Stimulated activated naive CD8-positive, alpha-beta T cell treated with anti-CD3 and anti-CD28 coated beads, Interleukin-15, amount 100 ng/mL, for 72 hours (primary cell): ENCODE results near the gene MBNL2.

Experiments used
- ATAC-seq: fragments of 150-1000 bp; cut with Tn5 transposase; 2 replicates; pipeline ENCODE4 v1.10.0; 2021; ENCODE audit warnings: mild to moderate bottlenecking, moderate library complexity
- DNase-seq, 2 donors: peaks; one replicate each; pipeline ENCODE4 v3.0.0; 2021 to 2022
- H3K27ac Mint-ChIP-seq, 2 donors: one replicate each; pipeline ENCODE4 v1.8.0; 2022; ENCODE audit warnings: mild to moderate bottlenecking in 2 of 2, mixed read lengths in 2 of 2, moderate library complexity in 2 of 2
- H3K27me3 Mint-ChIP-seq: one replicate; pipeline ENCODE4 v1.8.0; 2022; ENCODE audit warnings: mixed read lengths
- H3K4me1 Mint-ChIP-seq: one replicate; pipeline ENCODE4 v1.8.0; 2022; ENCODE audit warnings: mild to moderate bottlenecking, mixed read lengths
- H3K4me3 Mint-ChIP-seq, 2 donors: one replicate each; pipeline ENCODE4 v1.8.0; 2022; ENCODE audit warnings: mild to moderate bottlenecking in 2 of 2, mixed read lengths in 2 of 2, moderate library complexity in 1 of 2
- H3K9me3 Mint-ChIP-seq, 2 donors: one replicate each; pipeline ENCODE4 v1.8.0; 2022; ENCODE audit warnings: mixed read lengths in 2 of 2

Gene MBNL2

DNA sequence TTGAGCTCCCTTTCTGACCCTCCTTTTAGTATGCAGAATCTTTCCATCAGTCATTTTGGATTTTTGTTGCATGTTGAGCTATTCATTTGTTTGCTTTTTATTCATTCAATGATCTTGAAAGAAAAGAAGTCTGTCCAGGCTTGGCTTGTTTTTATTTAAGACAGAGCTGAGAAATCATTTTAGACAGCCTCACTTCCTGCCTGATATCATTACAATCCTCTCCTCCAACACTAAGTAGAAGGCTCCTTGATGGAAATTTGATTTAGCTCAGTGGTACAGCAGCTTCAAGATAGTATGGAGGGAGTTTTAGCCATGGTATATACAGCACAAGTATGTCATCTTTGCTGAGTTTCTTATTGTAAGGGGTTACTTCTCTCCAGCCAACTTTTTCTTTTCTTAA lies 28.4 kb downstream of the MBNL2 start:
- H3K4me3 Mint-ChIP-seq = no peak overlapping the region

DNA sequence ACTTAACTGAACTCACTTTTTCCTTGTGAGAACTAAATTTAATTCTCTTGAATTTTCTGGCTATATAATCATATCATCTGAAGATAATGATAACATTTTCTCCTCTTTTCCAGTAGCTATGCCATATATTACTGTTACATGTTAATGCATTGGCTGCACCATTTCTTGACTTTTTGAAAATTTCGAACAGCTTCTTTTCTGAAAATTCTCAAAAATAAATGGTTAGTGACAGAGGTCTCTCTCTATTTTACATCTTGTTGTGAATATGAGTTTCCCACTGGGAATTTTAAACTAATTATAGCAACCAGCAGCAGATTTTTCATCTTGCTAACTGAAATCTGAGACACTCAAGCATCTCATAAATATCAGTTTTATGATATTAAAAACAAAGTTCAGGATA lies 30.6 kb downstream of the MBNL2 start:
- H3K4me1 Mint-ChIP-seq = peaks cover 48% of the 10 kb centered on the region
- no peak overlapping the region for H3K27ac Mint-ChIP-seq
- H3K4me3 Mint-ChIP-seq = no peak overlapping the region
- no peaks in the 10 kb centered on the region for H3K27me3 Mint-ChIP-seq
- no peak for DNase-seq
- no peak for ATAC-seq
- no peaks in the 10 kb centered on the region for H3K9me3 Mint-ChIP-seq

More for the DNA sequence above, 28.4 kb downstream of the MBNL2 start:
- Mint-ChIP-seq H3K9me3 (no peaks in the 10 kb centered on the region), H3K4me1 (peaks cover 26% of the 10 kb centered on the region), H3K27ac (no peak overlapping the region), H3K27me3 (no peaks in the 10 kb centered on the region)
- ATAC-seq (no peak), DNase-seq (no peak)

DNA sequence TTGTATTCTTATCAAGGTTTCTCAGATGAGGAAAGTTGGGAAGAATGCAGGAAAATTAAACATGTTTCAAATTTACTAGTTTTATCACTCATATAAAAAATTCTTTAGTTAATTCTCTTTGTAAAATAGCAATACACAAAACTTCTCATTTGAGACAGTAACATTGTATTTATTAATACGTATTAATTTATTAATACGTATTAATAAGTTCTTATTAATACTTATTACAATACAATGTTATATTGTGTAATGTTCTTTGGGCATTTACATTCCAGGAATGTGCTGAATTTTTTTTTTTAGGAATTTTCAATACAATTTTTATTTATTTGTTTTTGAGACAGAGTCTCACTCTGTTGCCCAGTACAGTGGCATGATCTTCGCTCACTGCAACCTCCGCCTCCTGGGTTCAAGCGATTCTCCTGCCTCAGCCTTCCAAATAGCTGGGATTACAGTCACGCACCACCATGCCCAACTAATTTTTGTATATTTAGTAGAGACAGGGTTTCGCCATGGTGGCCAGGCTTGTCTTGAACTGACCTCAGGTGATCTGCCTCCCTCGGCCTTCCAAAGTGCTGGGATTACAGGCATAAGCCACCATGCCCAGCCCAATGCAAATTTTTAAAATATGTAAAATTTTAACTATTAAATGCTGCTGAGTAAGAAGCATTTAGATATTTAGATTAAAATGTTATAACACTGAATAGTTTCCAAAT lies 31.6 kb downstream of the MBNL2 start:
- no peak overlapping the region for H3K4me3 Mint-ChIP-seq
- no peaks in the 10 kb centered on the region for H3K27me3 Mint-ChIP-seq
- peaks cover 55% of the 10 kb centered on the region for H3K4me1 Mint-ChIP-seq
- no peak overlapping the region for H3K27ac Mint-ChIP-seq
- DNase-seq = no peak
- ATAC-seq = no peak
- H3K9me3 Mint-ChIP-seq = no peaks in the 10 kb centered on the region

DNA sequence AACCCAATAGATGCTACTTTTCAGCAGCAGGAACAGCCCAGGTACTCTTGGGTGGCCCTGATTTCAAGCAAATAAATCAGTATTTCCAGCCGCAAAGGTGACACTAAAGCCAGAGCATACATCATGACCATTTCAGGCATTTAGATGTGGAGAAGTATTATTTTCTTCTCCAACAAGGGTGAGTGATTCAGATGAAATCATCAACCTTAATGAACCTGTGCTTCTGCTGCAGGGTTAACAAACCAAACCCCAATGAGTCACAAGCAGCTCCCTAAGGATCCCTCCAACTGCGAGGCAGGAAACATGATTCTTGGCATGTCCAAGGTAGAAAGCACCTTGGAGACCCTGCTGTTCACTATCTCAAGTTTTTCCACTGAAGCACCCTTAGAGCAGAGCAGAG lies 32.7 kb downstream of the MBNL2 start:
- H3K27me3 Mint-ChIP-seq = no peaks in the 10 kb centered on the region
- DNase-seq = no peak
- no peaks in the 10 kb centered on the region for H3K9me3 Mint-ChIP-seq
- H3K4me3 Mint-ChIP-seq = no peak overlapping the region
- no peak overlapping the region for H3K27ac Mint-ChIP-seq
- no peak for ATAC-seq
- H3K4me1 Mint-ChIP-seq = peaks cover 64% of the 10 kb centered on the region

DNA sequence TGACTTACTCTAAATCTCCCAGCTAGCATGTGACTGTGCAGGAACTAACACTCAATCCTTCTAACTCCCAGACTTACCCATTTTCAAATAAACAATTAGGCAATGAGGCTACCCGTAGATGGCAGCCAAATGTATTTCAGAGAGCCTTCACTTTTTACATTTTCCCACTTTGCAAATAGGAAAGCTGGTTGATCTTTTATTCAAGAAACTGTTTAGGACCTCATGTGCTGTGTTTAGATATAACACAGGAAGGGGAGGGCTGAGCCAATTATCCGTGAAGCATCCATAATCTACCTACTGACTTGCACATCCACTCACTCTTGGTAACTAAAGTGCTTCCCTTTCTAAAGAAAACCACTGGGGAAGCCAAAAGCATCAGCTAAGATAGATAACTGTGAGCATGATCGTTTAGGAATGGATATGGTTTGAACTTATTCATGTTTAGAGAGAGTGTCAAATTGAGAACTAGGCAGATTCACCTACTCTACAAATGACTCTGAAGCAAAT lies 33.4 kb downstream of the MBNL2 start:
- Mint-ChIP-seq H3K4me3 (peak overlapping the region; percentile 22 to 62), H3K27ac (peak overlapping the region; percentile 9 to 93), H3K4me1 (peaks cover 64% of the 10 kb centered on the region), H3K27me3 (no peaks in the 10 kb centered on the region), H3K9me3 (no peaks in the 10 kb centered on the region)
- ATAC-seq = peak; percentile 44
- DNase-seq = no peak

DNA sequence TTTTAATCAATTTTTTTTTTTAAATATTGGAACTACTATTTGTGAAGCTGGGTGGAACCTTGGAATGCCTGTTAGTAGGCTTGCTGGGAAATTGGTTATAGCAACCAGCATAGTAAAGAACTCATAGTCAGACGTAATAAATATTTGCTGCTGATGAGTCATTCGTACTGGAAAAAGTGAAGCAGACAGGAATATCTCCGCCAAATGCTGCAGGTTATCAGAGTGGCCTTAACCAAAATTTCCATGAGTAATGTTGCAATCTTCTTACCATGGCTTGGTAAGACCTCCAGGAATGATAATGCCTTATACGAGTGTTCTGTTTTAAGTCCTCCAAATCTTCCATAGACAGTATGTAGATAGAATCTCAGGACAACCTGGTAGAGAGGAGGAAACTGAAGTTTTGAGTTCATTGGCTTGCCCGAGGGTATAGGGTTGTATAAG lies 34.2 kb downstream of the MBNL2 start:
- Mint-ChIP-seq H3K4me3 (peak overlapping the region; percentile 13 to 24), H3K27me3 (no peaks in the 10 kb centered on the region), H3K9me3 (no peaks in the 10 kb centered on the region), H3K4me1 (peaks cover 68% of the 10 kb centered on the region), H3K27ac (peak overlapping the region in 1 of 2 donors; percentile 69)
- ATAC-seq = peak; percentile 41
- no peak for DNase-seq

DNA sequence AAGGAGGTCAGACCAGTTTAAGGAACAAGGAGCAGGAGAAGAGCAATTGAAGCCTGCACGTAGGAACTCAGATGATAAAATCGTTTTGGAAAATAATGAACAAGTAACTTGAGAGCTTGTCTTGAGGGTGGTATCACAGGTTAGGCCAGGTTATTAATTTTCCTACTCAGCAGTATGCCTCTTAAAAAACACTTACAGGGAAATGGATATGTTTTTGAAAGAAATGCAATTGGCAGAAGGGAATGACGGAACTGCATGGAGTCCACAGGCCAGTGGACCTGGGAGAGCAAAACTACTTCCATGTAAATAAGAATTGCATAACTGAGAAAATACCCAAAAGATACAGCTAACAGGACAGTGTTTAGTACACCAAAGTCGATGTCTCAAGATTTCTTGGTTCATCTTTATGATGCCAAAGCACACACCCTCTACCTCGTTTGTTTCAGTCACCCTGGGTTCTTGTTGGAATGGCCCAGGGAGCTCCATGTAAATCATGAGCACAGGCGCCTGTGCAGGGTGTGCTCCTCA lies 35.2 kb downstream of the MBNL2 start:
- Mint-ChIP-seq H3K4me1 (peaks cover 77% of the 10 kb centered on the region), H3K4me3 (peak overlapping the region; percentile 35 to 46)

DNA sequence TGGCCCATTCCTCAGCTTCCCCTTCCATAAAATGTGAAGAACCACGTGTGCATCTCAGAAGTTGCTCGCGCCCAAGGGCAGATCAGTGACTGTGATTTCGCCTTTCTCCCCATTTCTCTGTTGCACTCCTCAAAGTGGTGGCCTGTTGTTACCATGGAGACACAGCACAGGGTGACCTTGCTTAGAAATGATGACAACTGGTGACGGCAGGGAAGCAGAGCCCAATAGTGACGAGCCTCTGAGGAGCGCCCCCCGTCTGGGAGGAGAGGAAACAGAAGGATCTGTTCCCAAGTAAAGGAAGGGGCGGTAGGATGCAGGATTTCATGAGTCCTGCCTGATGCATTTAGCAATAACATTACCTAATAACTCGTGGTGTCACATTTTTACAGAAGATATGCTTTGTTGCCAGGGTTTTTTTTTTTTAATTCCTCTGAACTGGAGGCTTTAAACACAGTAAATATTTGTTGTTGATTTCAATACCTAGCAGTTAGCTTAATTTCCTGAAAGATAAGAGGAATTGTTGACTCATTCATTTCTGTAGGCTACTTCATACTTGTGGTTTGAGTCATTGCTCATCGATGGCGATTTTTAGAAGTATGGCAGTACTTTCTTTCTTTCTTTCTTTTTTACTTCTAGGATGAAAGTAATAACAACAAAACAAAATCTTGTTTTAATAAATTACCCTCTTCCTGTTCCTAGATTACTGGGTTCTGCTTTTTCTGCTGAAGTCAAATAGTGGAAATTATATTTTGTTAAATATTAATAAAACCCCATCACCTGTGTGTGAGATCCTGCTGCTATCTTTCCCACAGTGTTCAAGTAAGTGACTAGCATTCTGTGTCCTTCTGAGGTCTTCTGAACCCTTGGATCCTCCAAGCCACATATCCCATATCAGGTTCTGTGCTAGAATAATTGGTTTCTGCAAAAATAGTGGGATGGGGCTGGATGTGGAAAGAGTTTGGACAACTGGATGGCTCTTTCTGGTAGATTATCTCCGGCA lies 36.0 kb downstream of the MBNL2 start:
- peak overlapping the region; percentile 95 to 98 for H3K27ac Mint-ChIP-seq
- H3K9me3 Mint-ChIP-seq = no peaks in the 10 kb centered on the region
- no peaks in the 10 kb centered on the region for H3K27me3 Mint-ChIP-seq
- peaks cover 84% of the 10 kb centered on the region for H3K4me1 Mint-ChIP-seq
- peak; percentile 62 for ATAC-seq
- H3K4me3 Mint-ChIP-seq = peak overlapping the region; percentile 53 to 54
- DNase-seq = no peak

More for the DNA sequence above, 35.2 kb downstream of the MBNL2 start:
- DNase-seq (no peak), ATAC-seq (no peak)
- Mint-ChIP-seq H3K27me3 (no peaks in the 10 kb centered on the region), H3K9me3 (no peaks in the 10 kb centered on the region), H3K27ac (peak overlapping the region; percentile 95 to 98)

DNA sequence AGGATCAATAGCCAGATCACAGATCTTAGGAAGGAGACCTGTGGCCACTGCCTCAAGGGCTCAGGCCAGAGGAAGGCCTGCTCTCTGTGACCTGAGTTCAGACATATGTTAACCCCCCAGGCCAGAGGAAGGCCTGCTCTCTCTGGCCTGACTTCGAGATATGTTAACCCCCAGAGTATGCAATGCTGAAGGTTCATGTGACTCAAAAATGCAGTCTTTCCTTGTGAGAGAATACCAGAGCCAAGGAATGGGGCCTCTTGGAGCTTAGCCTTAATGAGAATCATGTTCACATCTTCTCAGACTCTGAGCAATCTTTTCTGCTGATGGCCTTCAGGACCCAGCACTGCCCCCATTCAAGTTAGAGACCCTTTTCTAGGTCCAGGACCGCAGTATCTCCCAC lies 36.7 kb downstream of the MBNL2 start:
- Mint-ChIP-seq H3K9me3 (no peaks in the 10 kb centered on the region), H3K27ac (peak overlapping the region; percentile 95 to 98), H3K4me1 (peaks cover 87% of the 10 kb centered on the region), H3K4me3 (peak overlapping the region in 1 of 2 donors; percentile 54), H3K27me3 (no peaks in the 10 kb centered on the region)
- DNase-seq (no peak), ATAC-seq (no peak)

DNA sequence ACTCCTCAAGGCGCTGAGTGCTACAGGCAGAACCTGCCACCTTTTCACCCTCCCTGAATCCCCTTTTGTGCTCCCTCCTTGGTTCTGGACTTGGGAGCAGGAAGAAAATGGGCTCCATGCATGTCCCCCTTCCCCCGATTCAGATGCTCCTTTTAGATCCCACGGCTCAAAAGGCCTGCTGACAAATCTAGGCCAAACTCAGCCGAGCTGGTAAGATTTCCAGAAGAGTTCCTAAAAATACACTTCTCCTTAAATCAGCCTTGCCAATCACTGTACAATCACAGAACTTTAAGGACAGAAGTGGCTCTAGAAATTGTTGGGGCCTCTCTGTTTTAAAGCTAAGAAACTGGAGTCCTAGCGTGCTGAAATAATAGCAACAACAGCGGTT lies 37.3 kb downstream of the MBNL2 start:
- no peaks in the 10 kb centered on the region for H3K27me3 Mint-ChIP-seq
- no peak for DNase-seq
- H3K27ac Mint-ChIP-seq = peak overlapping the region; percentile 35 to 98
- peak overlapping the region in 1 of 2 donors; percentile 40 for H3K4me3 Mint-ChIP-seq
- H3K9me3 Mint-ChIP-seq = no peaks in the 10 kb centered on the region
- no peak for ATAC-seq
- peaks cover 89% of the 10 kb centered on the region for H3K4me1 Mint-ChIP-seq

DNA sequence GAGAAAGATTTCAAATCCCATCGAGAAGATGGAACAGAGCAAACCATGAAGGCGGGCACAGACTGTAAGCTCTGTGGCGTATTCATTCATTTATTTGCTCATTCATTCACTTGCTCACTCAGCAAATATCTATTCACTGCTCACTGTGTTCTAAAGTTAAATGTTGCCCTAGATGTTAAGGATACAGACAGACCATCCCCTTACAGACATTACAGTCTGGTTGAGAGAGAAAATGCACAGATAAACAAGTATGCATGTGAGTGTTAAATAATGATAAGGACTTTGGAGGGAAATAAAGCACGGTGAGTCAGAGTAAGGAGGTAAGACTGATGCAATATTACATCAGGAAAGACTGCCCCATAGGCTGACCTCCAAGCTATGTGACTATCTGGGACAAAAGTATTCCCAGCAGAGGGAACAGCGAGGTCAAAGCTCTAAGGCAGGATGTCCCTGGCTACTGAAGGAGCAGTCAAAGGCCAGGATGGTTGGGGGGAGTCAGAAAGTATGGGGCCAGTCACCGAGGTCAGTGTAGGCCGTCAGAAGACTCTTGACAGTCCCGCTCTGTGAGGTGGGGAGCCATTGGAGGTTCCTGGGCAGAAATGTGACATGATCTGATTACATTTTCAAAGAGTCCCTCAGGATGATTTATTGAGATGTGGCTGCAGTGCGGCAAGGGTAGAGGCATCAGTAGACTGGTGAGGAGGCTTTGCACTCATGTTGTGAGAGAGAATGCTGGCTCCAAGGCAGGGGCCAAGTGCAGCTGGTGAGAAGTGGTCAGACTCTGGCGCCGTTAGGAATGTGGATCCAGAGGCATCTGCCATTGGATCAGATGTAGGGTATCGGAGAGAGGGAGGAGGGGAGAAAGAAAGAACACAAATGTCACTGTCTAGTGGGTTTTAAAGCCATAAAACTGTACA lies 37.9 kb downstream of the MBNL2 start:
- peaks cover 86% of the 10 kb centered on the region for H3K4me1 Mint-ChIP-seq
- no peak for DNase-seq
- peak overlapping the region; percentile 36 to 42 for H3K4me3 Mint-ChIP-seq
- peak overlapping the region; percentile 92 to 98 for H3K27ac Mint-ChIP-seq
- no peaks in the 10 kb centered on the region for H3K27me3 Mint-ChIP-seq
- no peak for ATAC-seq
- no peaks in the 10 kb centered on the region for H3K9me3 Mint-ChIP-seq

DNA sequence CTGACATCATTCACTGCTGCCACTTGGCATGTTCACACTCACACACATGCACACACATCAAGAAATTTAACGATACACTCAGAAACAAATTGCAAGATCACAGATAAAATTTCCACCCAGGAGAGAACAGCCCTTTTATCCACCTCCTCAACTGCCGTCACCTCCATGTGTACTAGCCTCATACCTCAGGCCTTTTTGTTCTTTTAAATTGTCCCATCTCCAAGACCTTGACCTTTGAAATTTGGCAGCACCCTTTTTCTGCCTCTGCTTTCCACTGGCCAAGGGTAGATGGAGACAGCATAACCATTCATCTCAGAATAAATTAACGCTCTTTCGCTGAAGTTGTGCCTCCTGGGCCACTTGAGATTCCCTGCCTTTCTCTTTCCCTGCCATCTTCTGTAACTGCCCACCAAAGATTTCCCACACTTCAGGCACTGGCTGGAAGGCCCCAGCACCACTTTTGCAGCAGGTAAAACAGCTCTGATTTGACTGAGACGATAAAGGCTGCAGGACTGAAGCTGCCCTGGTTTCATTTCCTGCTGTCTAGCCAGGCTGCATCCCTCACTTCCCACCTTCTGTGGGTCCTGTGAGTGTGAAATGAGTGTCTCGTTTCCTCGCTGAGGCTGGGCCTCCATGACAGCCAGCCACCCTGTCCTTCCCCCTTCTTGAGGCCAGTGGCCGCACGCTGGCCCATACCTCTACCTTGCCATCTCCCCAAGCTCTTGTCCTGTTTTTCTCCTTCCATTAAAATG lies 39.3 kb downstream of the MBNL2 start:
- H3K4me3 Mint-ChIP-seq = peak overlapping the region; percentile 59 to 67

DNA sequence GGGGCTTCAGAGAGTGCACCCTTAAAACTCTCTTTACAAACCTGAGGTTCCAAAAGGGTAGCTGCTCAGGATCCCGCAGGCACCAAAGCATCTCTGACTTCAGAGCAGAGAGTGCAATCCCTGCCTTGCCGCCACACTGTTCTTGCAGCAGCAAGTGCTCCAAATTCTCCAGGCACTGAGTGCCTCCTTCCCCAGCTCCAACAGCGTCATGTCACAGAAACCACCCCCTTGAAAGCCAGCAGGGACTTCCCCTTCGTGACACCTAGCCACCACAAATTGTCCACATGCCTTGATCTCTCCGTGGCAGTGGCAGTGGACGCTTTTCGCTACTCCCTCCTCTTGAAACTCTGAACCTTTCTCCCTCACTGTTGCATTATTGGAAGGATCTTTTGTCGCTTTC lies 39.9 kb downstream of the MBNL2 start:
- Mint-ChIP-seq H3K27me3 (no peaks in the 10 kb centered on the region), H3K4me1 (peaks cover 66% of the 10 kb centered on the region), H3K9me3 (no peaks in the 10 kb centered on the region), H3K27ac (peak overlapping the region; percentile 57 to 75), H3K4me3 (peak overlapping the region; percentile 59 to 67)
- DNase-seq (peak in 1 of 2 donors; percentile 43), ATAC-seq (peak; percentile 72)

More for the DNA sequence above, 39.3 kb downstream of the MBNL2 start:
- ATAC-seq (peak; percentile 82), DNase-seq (peak in 1 of 2 donors; percentile 53)
- H3K27me3 Mint-ChIP-seq = no peaks in the 10 kb centered on the region
- H3K9me3 Mint-ChIP-seq = no peaks in the 10 kb centered on the region
- peaks cover 73% of the 10 kb centered on the region for H3K4me1 Mint-ChIP-seq
- peak overlapping the region; percentile 57 to 75 for H3K27ac Mint-ChIP-seq

DNA sequence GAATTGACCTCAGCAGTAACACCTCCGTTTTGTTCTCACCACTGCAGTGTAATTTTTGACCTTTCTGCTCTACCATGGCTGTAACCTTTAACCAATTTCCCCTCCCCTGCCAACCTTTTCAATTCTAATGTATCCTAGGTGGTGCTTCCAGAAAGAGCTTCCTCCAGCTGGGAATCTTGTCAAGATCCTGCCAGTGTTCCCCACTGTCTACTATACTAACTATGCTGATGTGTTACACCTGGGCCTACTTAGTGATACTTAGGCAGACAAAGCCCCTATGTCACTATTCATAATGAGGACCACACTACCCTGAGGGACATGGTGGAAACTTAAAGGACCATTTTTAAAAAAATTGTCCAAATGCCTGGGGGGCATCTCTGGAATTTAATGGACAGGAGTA lies 41.0 kb downstream of the MBNL2 start:
- Mint-ChIP-seq H3K4me1 (peaks cover 58% of the 10 kb centered on the region), H3K27ac (peak overlapping the region in 1 of 2 donors; percentile 5), H3K4me3 (peak overlapping the region; percentile 1 to 4), H3K9me3 (no peaks in the 10 kb centered on the region), H3K27me3 (no peaks in the 10 kb centered on the region)
- DNase-seq (no peak), ATAC-seq (no peak)
